Keratinocyte (primary cell): Measurements from ENCODE around the gene GTF2F1. TPM values are rescaled to one million over a fixed set of nuclear protein-coding genes. Genes with fewer than 3 reads are reported as not detected.

ENCODE experiments used
- DNase-seq: peaks from one replicate; pipeline ENCODE4 v3.0.0-alpha.2; 2011; ENCODE audit warnings: low read depth, missing footprints, low spot score
- FAIRE-seq: peaks from 2 replicates; lab custom pipeline; 2011; peaks lifted over from hg19 to GRCh38; lab: Jason Lieb, UNC
- H2AFZ ChIP-seq: 2 replicates; pipeline ENCODE4 v1.6.0; 2012; ENCODE audit warnings: low read length, control low read depth, inconsistent platforms; ENCODE audit not compliant: control insufficient read depth
- H3K27ac ChIP-seq: 2 replicates; pipeline ENCODE4 v1.5.1; 2011; ENCODE audit warnings: low read length; ENCODE audit not compliant: control insufficient read depth, insufficient read depth
- H3K27me3 ChIP-seq: 3 replicates; pipeline ENCODE4 v1.6.0; 2011; ENCODE audit warnings: low read length; ENCODE audit not compliant: control insufficient read depth, insufficient read depth; ENCODE audit errors: extremely low read depth
- H3K36me3 ChIP-seq, 2 experiments: 2 replicates in 1 of 2; 3 replicates in 1 of 2; pipeline ENCODE4 v1.5.1; 2011; ENCODE audit warnings: low read length in 2 of 2, mild to moderate bottlenecking in 1 of 2; ENCODE audit not compliant: control insufficient read depth in 2 of 2, insufficient read depth in 2 of 2; ENCODE audit errors: extremely low read depth in 1 of 2
- H3K4me1 ChIP-seq: 3 replicates; pipeline ENCODE4 v1.5.1; 2011; ENCODE audit warnings: low read length; ENCODE audit not compliant: control insufficient read depth, insufficient read depth; ENCODE audit errors: extremely low read depth
- H3K4me2 ChIP-seq: 3 replicates; pipeline ENCODE4 v1.6.0; 2011; ENCODE audit warnings: low read depth, low read length; ENCODE audit not compliant: control insufficient read depth, insufficient read depth; ENCODE audit errors: extremely low read depth
- H3K4me3 ChIP-seq, 3 experiments: fragments of 200-600 bp in 1 of 3; sonication (generic) in 1 of 3; 2 replicates in 2 of 3; 3 replicates in 1 of 3; pipeline ENCODE4 v1.5.1; 2011 to 2016; ENCODE audit warnings: low read length in 3 of 3, mild to moderate bottlenecking in 3 of 3, control low read depth in 2 of 3, inconsistent platforms in 1 of 3, low read depth in 1 of 3, mixed read lengths in 1 of 3, mixed run types in 1 of 3, moderate library complexity in 1 of 3; ENCODE audit not compliant: control insufficient read depth in 2 of 3, insufficient read depth in 2 of 3; ENCODE audit errors: extremely low read depth in 1 of 3
- H3K79me2 ChIP-seq: 2 replicates; pipeline ENCODE4 v1.6.0; 2012; ENCODE audit warnings: low read length; ENCODE audit not compliant: control insufficient read depth, insufficient read depth
- H3K9ac ChIP-seq: 3 replicates; pipeline ENCODE4 v1.6.0; 2011; ENCODE audit warnings: low read length; ENCODE audit not compliant: control insufficient read depth, insufficient read depth; ENCODE audit errors: extremely low read depth
- H3K9me1 ChIP-seq: 3 replicates; pipeline ENCODE4 v1.6.0; 2011; ENCODE audit warnings: low read length; ENCODE audit not compliant: control insufficient read depth, insufficient read depth; ENCODE audit errors: extremely low read depth
- H3K9me3 ChIP-seq: 2 replicates; pipeline ENCODE4 v1.5.1; 2012; ENCODE audit warnings: low read depth, low read length; ENCODE audit not compliant: control insufficient read depth
- H4K20me1 ChIP-seq: 3 replicates; pipeline ENCODE4 v1.6.0; 2011; ENCODE audit warnings: low read length; ENCODE audit not compliant: control insufficient read depth, insufficient read depth; ENCODE audit errors: extremely low read depth
- CTCF ChIP-seq, 3 experiments: IDR thresholded peaks in 1 of 3; conservative IDR thresholded peaks in 1 of 3; optimal IDR thresholded peaks in 1 of 3; 2 replicates in 2 of 3; 3 replicates in 1 of 3; pipeline versions ENCODE3 to v1.5.1; 2011; ENCODE audit warnings: low read length in 3 of 3, mild to moderate bottlenecking in 3 of 3, moderate library complexity in 2 of 3, control low read depth in 1 of 3, inconsistent platforms in 1 of 3; ENCODE audit not compliant: insufficient read depth in 2 of 3; ENCODE audit errors: extremely low read depth in 1 of 3
- EZH2 ChIP-seq: IDR thresholded peaks from one replicate; pipeline ENCODE4 v1.6.1; 2012; ENCODE audit warnings: inconsistent platforms, mild to moderate bottlenecking, low read length, moderate library complexity
- dilution Hi-C: fragments of 300-500 bp; cut with MboI; formaldehyde crosslinking; loops from one replicate; pipeline ENCODE4 v1.7.0; 2020; ENCODE audit warnings: low sequenced_read_pairs; ENCODE audit not compliant: extremely low pct_ligation_motif_present
- polyA plus RNA-seq, 5 experiments: library from polyadenylated mRNA; depleted of rRNA in 3 of 5; stranded (reverse) in 3 of 5; stranded (forward) in 1 of 5; unstranded in 1 of 5; fragments of >200 nt; gene quantifications; 1 replicate in 1 of 5; 2 replicates in 3 of 5; 3 replicates in 1 of 5; pipeline versions ENCODE4 v1.2.1 to v1.2.3, GENCODE V29; 2011 to 2012; ENCODE audit warnings: missing spikeins in 2 of 5, low read depth in 1 of 5, low replicate concordance in 1 of 5

Gene GTF2F1
- polyA plus RNA-seq, 1 donor (not counting 4 experiments of a cell fraction or from before 2014, with no cell fraction given), result 37.3 TPM

- no peak overlapping the region for H3K4me3 ChIP-seq
- dilution Hi-C loops, result no loop called here
- DNase-seq (no peak), FAIRE-seq (no peak)
- H3K9me1 ChIP-seq, result no peaks in the 10 kb centered on the region
- no peak overlapping the region for H2AFZ ChIP-seq
- no peaks in the 10 kb centered on the region for H3K9me3 ChIP-seq
- no peak overlapping the region for H3K9ac ChIP-seq
- no peak for TF ChIP-seq EZH2
- TF ChIP-seq CTCF (optimal IDR thresholded peaks at IDR 0.05 in 1 of 3, IDR thresholded peaks at IDR 0.05 in 1 of 3, conservative IDR thresholded peaks at IDR 0.05 in 1 of 3; ENCODE audit: extremely low read depth in 1 of 3, insufficient read depth in 2 of 3, low read length in 3 of 3), result no peak
- no peaks in the 10 kb centered on the region for H3K4me1 ChIP-seq
- H3K36me3 ChIP-seq, result no peaks in the 10 kb centered on the region
- no peak overlapping the region for H3K27ac ChIP-seq
- no peaks in the 10 kb centered on the region for H4K20me1 ChIP-seq
- no peaks in the 10 kb centered on the region for H3K79me2 ChIP-seq
- no peak overlapping the region for H3K4me2 ChIP-seq
- H3K27me3 ChIP-seq, result no peaks in the 10 kb centered on the region
Observed at GRCh38 chr19:6406401-6406800, 13.4 kb upstream of the GTF2F1 start.

GRCh38 chr19:6402837-6403608, 10.1 kb upstream of the GTF2F1 start:
- dilution Hi-C loops, result no loop called here
- TF ChIP-seq EZH2 (no peak), CTCF (optimal IDR thresholded peaks at IDR 0.05 in 1 of 3, IDR thresholded peaks at IDR 0.05 in 1 of 3, conservative IDR thresholded peaks at IDR 0.05 in 1 of 3; ENCODE audit: extremely low read depth in 1 of 3, insufficient read depth in 2 of 3, low read length in 3 of 3) (no peak)
- Histone ChIP-seq H3K4me3 (no peak overlapping the region), H3K27me3 (no peaks in the 10 kb centered on the region), H2AFZ (no peak overlapping the region), H3K4me1 (no peaks in the 10 kb centered on the region), H3K79me2 (no peaks in the 10 kb centered on the region), H3K4me2 (no peak overlapping the region), H3K9me1 (no peaks in the 10 kb centered on the region), H3K36me3 (no peaks in the 10 kb centered on the region), H4K20me1 (no peaks in the 10 kb centered on the region), H3K27ac (no peak overlapping the region), H3K9ac (no peak overlapping the region), H3K9me3 (no peaks in the 10 kb centered on the region)
- no peak for DNase-seq
- FAIRE-seq, result no peak
